WTC11 (cell line): ENCODE measurements around the gene NUDCD3. TPM values are rescaled to one million over a fixed set of nuclear protein-coding genes. Genes with fewer than 3 reads are reported as not detected.

Experiments used
- ATAC-seq: fragments of 200-7000 bp; cut with Tn5 transposase; 2 replicates; pipeline ENCODE4 v1.10.0; 2021; ENCODE audit warnings: mild to moderate bottlenecking, moderate library complexity
- Bru-seq: library from RNA; stranded (reverse); fragments of 400-500 nt; gene quantifications from one replicate; lab custom pipeline; 2021; lab: Mats Ljungman, UMichigan
- CTCF ChIA-PET: fragments of 300-600 bp; sonication (Branson Sonifier 250); formaldehyde crosslinking; loops from one replicate; lab custom pipeline; 2021; ENCODE audit warnings: antibody characterized with exemption; lab: Charles Lee
- POLR2A ChIA-PET: fragments of 350-600 bp; sonication (Branson Sonifier 250); formaldehyde crosslinking; loops from one replicate; lab custom pipeline; 2021; ENCODE audit warnings: antibody characterized with exemption; lab: Charles Lee
- DNase-seq: peaks from one replicate; pipeline ENCODE4 v3.0.0; 2021; ENCODE audit warnings: low spot score
- H3K27ac Mint-ChIP-seq: 2 replicates; pipeline ENCODE4 v1.8.0; 2021; ENCODE audit warnings: mixed read lengths
- H3K27me3 Mint-ChIP-seq: 2 replicates; pipeline ENCODE4 v1.8.0; 2021; ENCODE audit warnings: low read depth, mild to moderate bottlenecking, moderate library complexity, mixed read lengths
- H3K36me3 Mint-ChIP-seq: 2 replicates; pipeline ENCODE4 v1.8.0; 2021; ENCODE audit warnings: mixed read lengths
- H3K4me1 Mint-ChIP-seq: 2 replicates; pipeline ENCODE4 v1.8.0; 2022; ENCODE audit warnings: mixed read lengths
- H3K4me3 Mint-ChIP-seq: 2 replicates; pipeline ENCODE4 v1.8.0; 2021; ENCODE audit warnings: mild to moderate bottlenecking, moderate library complexity, mixed read lengths
- H3K9me3 Mint-ChIP-seq: 2 replicates; pipeline ENCODE4 v1.8.0; 2021; ENCODE audit warnings: mixed read lengths
- CBFB ChIP-seq: sonication (generic); formaldehyde crosslinking; IDR thresholded peaks from 2 replicates; pipeline ENCODE4 v1.8.1; 2022; ENCODE audit warnings: mild to moderate bottlenecking, low read depth, missing genetic modification reagents
- ETV6 ChIP-seq: sonication (generic); formaldehyde crosslinking; IDR thresholded peaks from 2 replicates; pipeline ENCODE4 v1.8.1; 2022; ENCODE audit warnings: mild to moderate bottlenecking, missing genetic modification reagents
- GTF2I ChIP-seq: fragments of 250-450 bp; sonication (Bioruptor Pico); conservative IDR thresholded peaks from 2 replicates; pipeline ENCODE4 v1.4.0; 2021; ENCODE audit warnings: mild to moderate bottlenecking
- HMGA2 ChIP-seq: fragments of 250-450 bp; sonication (Bioruptor Pico); IDR thresholded peaks from 2 replicates; pipeline ENCODE4 v1.4.0; 2021; ENCODE audit warnings: mild to moderate bottlenecking, moderate library complexity
- TP53 ChIP-seq: sonication (generic); formaldehyde crosslinking; IDR thresholded peaks from 2 replicates; pipeline ENCODE4 v1.8.1; 2023; ENCODE audit warnings: mild to moderate bottlenecking, missing genetic modification reagents
- ZNF219 ChIP-seq: sonication (generic); formaldehyde crosslinking; IDR thresholded peaks from 2 replicates; pipeline ENCODE4 v1.8.0; 2023; ENCODE audit warnings: missing genetic modification reagents, mild to moderate bottlenecking, borderline replicate concordance
- ZNF423 ChIP-seq: fragments of 250-450 bp; sonication (Bioruptor Pico); IDR thresholded peaks from 2 replicates; pipeline ENCODE4 v2.1.2; 2022; ENCODE audit warnings: mild to moderate bottlenecking, moderate library complexity
- long read RNA-seq, 3 experiments: library from RNA in 1 of 3; library from capped mRNA in 1 of 3; library from polyadenylated mRNA in 1 of 3; unstranded in 2 of 3; stranded (forward) in 1 of 3; transcript quantifications; one replicate each; pipeline ENCODE4 v2.0.0, GENCODE V29; 2021
- total RNA-seq: library from RNA; stranded (reverse); gene quantifications from 3 replicates; pipeline ENCODE4 v1.2.3, GENCODE V29; 2021
- TF ChIP-seq, protein P1 (sequence below): sonication (generic); formaldehyde crosslinking; IDR thresholded peaks from 2 replicates; pipeline ENCODE4 v1.8.1; 2023; ENCODE audit warnings: mild to moderate bottlenecking, missing genetic modification reagents, borderline replicate concordance
- TF ChIP-seq, protein P2 (sequence below): fragments of 200-600 bp; IDR thresholded peaks from 2 replicates; pipeline ENCODE4 v1.8.0; 2022; ENCODE audit warnings: antibody characterized with exemption
- TF ChIP-seq, protein P3 (sequence below): sonication (generic); formaldehyde crosslinking; IDR thresholded peaks from 2 replicates; pipeline ENCODE4 v1.8.1; 2023; ENCODE audit warnings: mild to moderate bottlenecking, missing genetic modification reagents
- TF ChIP-seq, protein P4 (sequence below): sonication (generic); formaldehyde crosslinking; IDR thresholded peaks from 2 replicates; pipeline ENCODE4 v1.8.0; 2023; ENCODE audit warnings: mild to moderate bottlenecking, missing genetic modification reagents
- TF ChIP-seq, protein P5 (sequence below): sonication (generic); formaldehyde crosslinking; IDR thresholded peaks from 2 replicates; pipeline ENCODE4 v1.8.0; 2022; ENCODE audit warnings: mild to moderate bottlenecking, missing genetic modification reagents
- TF ChIP-seq, protein P6 (sequence below): sonication (generic); formaldehyde crosslinking; IDR thresholded peaks from 2 replicates; pipeline ENCODE4 v1.8.0; 2023; ENCODE audit warnings: missing genetic modification reagents
- TF ChIP-seq, protein P7 (sequence below): sonication (generic); formaldehyde crosslinking; IDR thresholded peaks from 2 replicates; pipeline ENCODE4 v1.8.0; 2022; ENCODE audit warnings: missing genetic modification reagents
- TF ChIP-seq, protein P8 (sequence below): sonication (generic); formaldehyde crosslinking; IDR thresholded peaks from 2 replicates; pipeline ENCODE4 v1.8.0; 2022; ENCODE audit warnings: mild to moderate bottlenecking, missing genetic modification reagents

NUDCD3 gene
- total RNA-seq: 71.8 to 83.9 TPM (median 82.7 TPM) in 3 replicates
- Bru-seq, nascent RNA: percentile 77 among the genes with signal in this experiment
- long read RNA-seq, experiment 1, full-length matches to known transcripts: 260 of 305 reads
- long read RNA-seq, experiment 1, partial matches to known transcripts: 27 of 305 reads
- long read RNA-seq, experiment 1, other reads (novel, unspliced or antisense): 18 of 305 reads
- long read RNA-seq, experiment 2, full-length matches to known transcripts: 25 of 71 reads
- long read RNA-seq, experiment 2, partial matches to known transcripts: 6 of 71 reads
- long read RNA-seq, experiment 2, other reads (novel, unspliced or antisense): 40 of 71 reads
- long read RNA-seq, experiment 3, full-length matches to known transcripts: 8 of 10 reads
- long read RNA-seq, experiment 3, partial matches to known transcripts: 2 of 10 reads
- long read RNA-seq, experiment 3, other reads (novel, unspliced or antisense): 0 of 10 reads

DNA sequence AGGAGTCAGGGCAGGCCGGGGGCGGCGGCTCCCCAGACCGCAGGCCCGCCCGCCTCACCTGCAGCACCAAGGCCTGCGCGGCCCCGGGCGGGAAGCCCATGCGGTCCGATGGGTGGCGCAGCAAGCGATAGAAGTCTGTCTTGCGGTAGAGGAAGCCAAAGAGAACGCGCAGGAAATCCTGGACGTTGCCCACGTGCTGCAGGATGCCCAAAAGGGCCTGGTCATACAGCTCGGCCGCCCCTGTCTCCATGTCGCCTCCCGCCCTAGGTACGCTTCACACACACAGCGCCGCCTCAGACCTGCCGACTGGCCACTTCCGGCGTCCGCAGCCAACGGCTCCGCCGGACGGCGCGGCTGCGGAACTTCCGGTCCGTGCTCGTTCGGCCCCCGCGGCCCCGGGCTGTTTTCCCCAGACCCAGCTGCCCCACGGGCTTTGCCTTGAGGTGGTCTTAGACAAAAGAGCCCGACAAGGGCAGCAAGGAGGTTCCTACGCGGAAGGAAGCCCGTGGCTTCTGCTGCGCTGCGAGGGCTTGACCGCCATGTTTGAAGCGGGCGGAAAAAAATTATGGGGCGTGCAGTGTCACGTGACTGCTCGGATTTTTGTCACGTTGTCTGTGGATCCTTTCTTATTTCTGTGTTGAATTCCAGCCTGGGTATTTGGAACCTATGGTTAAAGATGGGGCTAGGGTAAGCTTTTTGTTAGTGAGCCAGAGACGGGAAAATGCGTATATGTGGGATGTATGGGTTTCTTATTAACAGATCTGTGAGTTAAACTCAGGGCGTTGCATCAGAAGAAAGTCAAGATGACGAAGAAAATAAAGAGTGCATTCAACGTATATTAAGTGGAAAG, at the start of gene NUDCD3:
Gene NUDCD3 (minus strand): TSS at position 308 of the 850 bp plus-strand sequence. CDS start 58 bp downstream, at position 250.
- ChIA-PET POLR2A (interaction anchor here (1.5 kb wide), 1 partner anchor 92 kb away, joined by 3 read pairs; no protein-coding TSS in a partner anchor), CTCF (interaction anchor here (0.9 to 3.9 kb wide), 5 partner anchors 13 to 250 kb away, joined by 3 to 17 read pairs (median 5); no protein-coding TSS in a partner anchor)
- Mint-ChIP-seq H3K4me3 (peak within 1 kb of the TSS; percentile 89), H3K27ac (peak within 1 kb of the TSS; percentile 99), H3K36me3 (no peaks in the 10 kb centered on the region), H3K9me3 (no peaks in the 10 kb centered on the region), H3K27me3 (peaks cover 5% of the 10 kb centered on the region), H3K4me1 (peaks cover 22% of the 10 kb centered on the region)
- ATAC-seq (peak; percentile 91), DNase-seq (peak; percentile 83)
- TF ChIP-seq GTF2I (no peak), ZNF219 (CRISPR knock-in tag) (no peak), ETV6 (CRISPR knock-in tag) (peak; percentile 45; the same call in 1 of the 2 replicates), ZNF423 (no peak), HMGA2 (no peak), CBFB (CRISPR knock-in tag) (no peak), TP53 (CRISPR knock-in tag) (no peak; the same call in 1 of the 2 replicates)
- TF ChIP-seq, protein P1, sequence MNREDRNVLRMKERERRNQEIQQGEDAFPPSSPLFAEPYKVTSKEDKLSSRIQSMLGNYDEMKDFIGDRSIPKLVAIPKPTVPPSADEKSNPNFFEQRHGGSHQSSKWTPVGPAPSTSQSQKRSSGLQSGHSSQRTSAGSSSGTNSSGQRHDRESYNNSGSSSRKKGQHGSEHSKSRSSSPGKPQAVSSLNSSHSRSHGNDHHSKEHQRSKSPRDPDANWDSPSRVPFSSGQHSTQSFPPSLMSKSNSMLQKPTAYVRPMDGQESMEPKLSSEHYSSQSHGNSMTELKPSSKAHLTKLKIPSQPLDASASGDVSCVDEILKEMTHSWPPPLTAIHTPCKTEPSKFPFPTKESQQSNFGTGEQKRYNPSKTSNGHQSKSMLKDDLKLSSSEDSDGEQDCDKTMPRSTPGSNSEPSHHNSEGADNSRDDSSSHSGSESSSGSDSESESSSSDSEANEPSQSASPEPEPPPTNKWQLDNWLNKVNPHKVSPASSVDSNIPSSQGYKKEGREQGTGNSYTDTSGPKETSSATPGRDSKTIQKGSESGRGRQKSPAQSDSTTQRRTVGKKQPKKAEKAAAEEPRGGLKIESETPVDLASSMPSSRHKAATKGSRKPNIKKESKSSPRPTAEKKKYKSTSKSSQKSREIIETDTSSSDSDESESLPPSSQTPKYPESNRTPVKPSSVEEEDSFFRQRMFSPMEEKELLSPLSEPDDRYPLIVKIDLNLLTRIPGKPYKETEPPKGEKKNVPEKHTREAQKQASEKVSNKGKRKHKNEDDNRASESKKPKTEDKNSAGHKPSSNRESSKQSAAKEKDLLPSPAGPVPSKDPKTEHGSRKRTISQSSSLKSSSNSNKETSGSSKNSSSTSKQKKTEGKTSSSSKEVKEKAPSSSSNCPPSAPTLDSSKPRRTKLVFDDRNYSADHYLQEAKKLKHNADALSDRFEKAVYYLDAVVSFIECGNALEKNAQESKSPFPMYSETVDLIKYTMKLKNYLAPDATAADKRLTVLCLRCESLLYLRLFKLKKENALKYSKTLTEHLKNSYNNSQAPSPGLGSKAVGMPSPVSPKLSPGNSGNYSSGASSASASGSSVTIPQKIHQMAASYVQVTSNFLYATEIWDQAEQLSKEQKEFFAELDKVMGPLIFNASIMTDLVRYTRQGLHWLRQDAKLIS (CRISPR knock-in tag): no peak
- TF ChIP-seq, protein P2, sequence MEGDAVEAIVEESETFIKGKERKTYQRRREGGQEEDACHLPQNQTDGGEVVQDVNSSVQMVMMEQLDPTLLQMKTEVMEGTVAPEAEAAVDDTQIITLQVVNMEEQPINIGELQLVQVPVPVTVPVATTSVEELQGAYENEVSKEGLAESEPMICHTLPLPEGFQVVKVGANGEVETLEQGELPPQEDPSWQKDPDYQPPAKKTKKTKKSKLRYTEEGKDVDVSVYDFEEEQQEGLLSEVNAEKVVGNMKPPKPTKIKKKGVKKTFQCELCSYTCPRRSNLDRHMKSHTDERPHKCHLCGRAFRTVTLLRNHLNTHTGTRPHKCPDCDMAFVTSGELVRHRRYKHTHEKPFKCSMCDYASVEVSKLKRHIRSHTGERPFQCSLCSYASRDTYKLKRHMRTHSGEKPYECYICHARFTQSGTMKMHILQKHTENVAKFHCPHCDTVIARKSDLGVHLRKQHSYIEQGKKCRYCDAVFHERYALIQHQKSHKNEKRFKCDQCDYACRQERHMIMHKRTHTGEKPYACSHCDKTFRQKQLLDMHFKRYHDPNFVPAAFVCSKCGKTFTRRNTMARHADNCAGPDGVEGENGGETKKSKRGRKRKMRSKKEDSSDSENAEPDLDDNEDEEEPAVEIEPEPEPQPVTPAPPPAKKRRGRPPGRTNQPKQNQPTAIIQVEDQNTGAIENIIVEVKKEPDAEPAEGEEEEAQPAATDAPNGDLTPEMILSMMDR: no peak
- TF ChIP-seq, protein P3, sequence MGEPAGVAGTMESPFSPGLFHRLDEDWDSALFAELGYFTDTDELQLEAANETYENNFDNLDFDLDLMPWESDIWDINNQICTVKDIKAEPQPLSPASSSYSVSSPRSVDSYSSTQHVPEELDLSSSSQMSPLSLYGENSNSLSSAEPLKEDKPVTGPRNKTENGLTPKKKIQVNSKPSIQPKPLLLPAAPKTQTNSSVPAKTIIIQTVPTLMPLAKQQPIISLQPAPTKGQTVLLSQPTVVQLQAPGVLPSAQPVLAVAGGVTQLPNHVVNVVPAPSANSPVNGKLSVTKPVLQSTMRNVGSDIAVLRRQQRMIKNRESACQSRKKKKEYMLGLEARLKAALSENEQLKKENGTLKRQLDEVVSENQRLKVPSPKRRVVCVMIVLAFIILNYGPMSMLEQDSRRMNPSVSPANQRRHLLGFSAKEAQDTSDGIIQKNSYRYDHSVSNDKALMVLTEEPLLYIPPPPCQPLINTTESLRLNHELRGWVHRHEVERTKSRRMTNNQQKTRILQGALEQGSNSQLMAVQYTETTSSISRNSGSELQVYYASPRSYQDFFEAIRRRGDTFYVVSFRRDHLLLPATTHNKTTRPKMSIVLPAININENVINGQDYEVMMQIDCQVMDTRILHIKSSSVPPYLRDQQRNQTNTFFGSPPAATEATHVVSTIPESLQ (CRISPR knock-in tag): no peak
- TF ChIP-seq, protein P4, sequence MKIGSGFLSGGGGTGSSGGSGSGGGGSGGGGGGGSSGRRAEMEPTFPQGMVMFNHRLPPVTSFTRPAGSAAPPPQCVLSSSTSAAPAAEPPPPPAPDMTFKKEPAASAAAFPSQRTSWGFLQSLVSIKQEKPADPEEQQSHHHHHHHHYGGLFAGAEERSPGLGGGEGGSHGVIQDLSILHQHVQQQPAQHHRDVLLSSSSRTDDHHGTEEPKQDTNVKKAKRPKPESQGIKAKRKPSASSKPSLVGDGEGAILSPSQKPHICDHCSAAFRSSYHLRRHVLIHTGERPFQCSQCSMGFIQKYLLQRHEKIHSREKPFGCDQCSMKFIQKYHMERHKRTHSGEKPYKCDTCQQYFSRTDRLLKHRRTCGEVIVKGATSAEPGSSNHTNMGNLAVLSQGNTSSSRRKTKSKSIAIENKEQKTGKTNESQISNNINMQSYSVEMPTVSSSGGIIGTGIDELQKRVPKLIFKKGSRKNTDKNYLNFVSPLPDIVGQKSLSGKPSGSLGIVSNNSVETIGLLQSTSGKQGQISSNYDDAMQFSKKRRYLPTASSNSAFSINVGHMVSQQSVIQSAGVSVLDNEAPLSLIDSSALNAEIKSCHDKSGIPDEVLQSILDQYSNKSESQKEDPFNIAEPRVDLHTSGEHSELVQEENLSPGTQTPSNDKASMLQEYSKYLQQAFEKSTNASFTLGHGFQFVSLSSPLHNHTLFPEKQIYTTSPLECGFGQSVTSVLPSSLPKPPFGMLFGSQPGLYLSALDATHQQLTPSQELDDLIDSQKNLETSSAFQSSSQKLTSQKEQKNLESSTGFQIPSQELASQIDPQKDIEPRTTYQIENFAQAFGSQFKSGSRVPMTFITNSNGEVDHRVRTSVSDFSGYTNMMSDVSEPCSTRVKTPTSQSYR (CRISPR knock-in tag): peak; percentile 38; the same call in 1 of the 2 replicates
- TF ChIP-seq, protein P5, sequence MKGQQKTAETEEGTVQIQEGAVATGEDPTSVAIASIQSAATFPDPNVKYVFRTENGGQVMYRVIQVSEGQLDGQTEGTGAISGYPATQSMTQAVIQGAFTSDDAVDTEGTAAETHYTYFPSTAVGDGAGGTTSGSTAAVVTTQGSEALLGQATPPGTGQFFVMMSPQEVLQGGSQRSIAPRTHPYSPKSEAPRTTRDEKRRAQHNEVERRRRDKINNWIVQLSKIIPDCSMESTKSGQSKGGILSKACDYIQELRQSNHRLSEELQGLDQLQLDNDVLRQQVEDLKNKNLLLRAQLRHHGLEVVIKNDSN (CRISPR knock-in tag): peak; percentile 95
- TF ChIP-seq, protein P6, sequence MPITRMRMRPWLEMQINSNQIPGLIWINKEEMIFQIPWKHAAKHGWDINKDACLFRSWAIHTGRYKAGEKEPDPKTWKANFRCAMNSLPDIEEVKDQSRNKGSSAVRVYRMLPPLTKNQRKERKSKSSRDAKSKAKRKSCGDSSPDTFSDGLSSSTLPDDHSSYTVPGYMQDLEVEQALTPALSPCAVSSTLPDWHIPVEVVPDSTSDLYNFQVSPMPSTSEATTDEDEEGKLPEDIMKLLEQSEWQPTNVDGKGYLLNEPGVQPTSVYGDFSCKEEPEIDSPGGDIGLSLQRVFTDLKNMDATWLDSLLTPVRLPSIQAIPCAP (CRISPR knock-in tag): no peak
- TF ChIP-seq, protein P7, sequence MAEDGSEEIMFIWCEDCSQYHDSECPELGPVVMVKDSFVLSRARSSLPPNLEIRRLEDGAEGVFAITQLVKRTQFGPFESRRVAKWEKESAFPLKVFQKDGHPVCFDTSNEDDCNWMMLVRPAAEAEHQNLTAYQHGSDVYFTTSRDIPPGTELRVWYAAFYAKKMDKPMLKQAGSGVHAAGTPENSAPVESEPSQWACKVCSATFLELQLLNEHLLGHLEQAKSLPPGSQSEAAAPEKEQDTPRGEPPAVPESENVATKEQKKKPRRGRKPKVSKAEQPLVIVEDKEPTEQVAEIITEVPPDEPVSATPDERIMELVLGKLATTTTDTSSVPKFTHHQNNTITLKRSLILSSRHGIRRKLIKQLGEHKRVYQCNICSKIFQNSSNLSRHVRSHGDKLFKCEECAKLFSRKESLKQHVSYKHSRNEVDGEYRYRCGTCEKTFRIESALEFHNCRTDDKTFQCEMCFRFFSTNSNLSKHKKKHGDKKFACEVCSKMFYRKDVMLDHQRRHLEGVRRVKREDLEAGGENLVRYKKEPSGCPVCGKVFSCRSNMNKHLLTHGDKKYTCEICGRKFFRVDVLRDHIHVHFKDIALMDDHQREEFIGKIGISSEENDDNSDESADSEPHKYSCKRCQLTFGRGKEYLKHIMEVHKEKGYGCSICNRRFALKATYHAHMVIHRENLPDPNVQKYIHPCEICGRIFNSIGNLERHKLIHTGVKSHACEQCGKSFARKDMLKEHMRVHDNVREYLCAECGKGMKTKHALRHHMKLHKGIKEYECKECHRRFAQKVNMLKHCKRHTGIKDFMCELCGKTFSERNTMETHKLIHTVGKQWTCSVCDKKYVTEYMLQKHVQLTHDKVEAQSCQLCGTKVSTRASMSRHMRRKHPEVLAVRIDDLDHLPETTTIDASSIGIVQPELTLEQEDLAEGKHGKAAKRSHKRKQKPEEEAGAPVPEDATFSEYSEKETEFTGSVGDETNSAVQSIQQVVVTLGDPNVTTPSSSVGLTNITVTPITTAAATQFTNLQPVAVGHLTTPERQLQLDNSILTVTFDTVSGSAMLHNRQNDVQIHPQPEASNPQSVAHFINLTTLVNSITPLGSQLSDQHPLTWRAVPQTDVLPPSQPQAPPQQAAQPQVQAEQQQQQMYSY: no peak
- TF ChIP-seq, protein P8, sequence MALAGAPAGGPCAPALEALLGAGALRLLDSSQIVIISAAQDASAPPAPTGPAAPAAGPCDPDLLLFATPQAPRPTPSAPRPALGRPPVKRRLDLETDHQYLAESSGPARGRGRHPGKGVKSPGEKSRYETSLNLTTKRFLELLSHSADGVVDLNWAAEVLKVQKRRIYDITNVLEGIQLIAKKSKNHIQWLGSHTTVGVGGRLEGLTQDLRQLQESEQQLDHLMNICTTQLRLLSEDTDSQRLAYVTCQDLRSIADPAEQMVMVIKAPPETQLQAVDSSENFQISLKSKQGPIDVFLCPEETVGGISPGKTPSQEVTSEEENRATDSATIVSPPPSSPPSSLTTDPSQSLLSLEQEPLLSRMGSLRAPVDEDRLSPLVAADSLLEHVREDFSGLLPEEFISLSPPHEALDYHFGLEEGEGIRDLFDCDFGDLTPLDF: no peak
